ENCODE results near the gene EEF2KMT.
"Not testable (repeated sequence)": the region's sequence is repeated elsewhere in the genome, so short reads cannot be mapped to it uniquely, and the experiment has no call there.

- not testable (repeated sequence) for TF ChIP-seq CTCF (conservative IDR thresholded peaks at IDR 0.05; ENCODE audit: low read depth, low read length); CEBPB (IDR thresholded peaks at IDR 0.05; ENCODE audit: low read depth, low read length); MAZ (IDR thresholded peaks at IDR 0.05; ENCODE audit: borderline replicate concordance, low read depth, low read length); MXI1 (IDR thresholded peaks at IDR 0.05; ENCODE audit: borderline replicate concordance, low read depth, low read length); RFX5 (IDR thresholded peaks at IDR 0.05; ENCODE audit: low read depth, low read length); BHLHE40 (IDR thresholded peaks at IDR 0.05; ENCODE audit: low read depth, low read length); RAD21 (IDR thresholded peaks at IDR 0.05; ENCODE audit: low read length)
- TF ChIP-seq, protein P1, sequence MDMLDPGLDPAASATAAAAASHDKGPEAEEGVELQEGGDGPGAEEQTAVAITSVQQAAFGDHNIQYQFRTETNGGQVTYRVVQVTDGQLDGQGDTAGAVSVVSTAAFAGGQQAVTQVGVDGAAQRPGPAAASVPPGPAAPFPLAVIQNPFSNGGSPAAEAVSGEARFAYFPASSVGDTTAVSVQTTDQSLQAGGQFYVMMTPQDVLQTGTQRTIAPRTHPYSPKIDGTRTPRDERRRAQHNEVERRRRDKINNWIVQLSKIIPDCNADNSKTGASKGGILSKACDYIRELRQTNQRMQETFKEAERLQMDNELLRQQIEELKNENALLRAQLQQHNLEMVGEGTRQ (IDR thresholded peaks at IDR 0.05; ENCODE audit: low read depth, low read length) = not testable (repeated sequence)
Measured at GRCh38 chr16:5089911-5090555, 7.6 kb downstream of the EEF2KMT start.
